Measurements from ENCODE around the gene SORCS2.

DNA sequence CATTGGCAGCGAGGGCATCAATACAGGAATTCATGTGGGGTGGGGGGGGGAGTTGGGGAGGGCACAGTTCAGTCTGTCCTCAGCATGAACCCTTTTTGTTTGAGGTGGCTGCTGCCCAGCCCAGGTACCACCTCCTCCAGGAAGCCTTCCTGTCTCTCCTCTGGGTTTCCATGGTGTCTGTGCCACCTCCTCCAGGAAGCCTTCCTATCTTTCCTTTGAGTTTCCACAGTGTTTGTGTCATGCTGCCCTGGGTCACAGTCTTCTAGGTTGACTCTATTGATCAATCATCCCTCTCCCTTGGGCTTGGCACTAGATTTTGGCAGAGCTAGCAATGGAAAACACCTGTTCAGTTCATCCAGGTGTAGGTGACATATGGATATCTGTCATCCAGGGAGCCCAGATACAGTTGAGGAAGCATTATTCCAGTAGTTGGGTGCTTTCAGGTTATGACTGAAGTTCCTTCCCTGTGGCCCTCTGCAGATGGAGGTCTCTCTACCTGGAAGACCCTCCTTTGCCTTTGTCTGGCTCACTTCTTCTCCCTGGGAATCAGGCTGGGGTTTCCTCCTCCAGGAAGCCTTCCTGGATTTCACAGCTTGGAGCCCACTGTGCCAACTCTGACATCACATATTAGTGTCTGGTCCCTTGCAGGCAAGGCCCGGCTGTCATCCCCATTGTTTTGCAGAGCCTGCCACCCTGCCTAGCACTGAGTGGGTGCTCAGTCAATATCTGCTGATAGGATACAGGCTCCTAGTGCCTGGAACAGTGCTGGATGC is 96.6 kb downstream of the SORCS2 start:
- TF ChIP-seq MAX (IDR thresholded peaks at IDR 0.05) (no peak), USF2 (IDR thresholded peaks at IDR 0.05; ENCODE audit: low read length) (no peak), TCF12 (IDR thresholded peaks at IDR 0.05; ENCODE audit: low read depth, low read length) (no peak)
